ENCODE measurements around the gene EVPL.
A peak's percentile ranks its signal among the peaks of the same experiment; 100 is the strongest.

Gene EVPL

GRCh38 chr17:76003915-76004314 is 23.2 kb downstream of the EVPL start:
- H3K4me3 ChIP-seq (ENCODE audit: low read length, poor library complexity, severe bottlenecking): no peak overlapping the region
- H3K4me2 ChIP-seq (ENCODE audit: low read depth, low read length, poor library complexity, severe bottlenecking): no peak overlapping the region

GRCh38 chr17:76002100-76002499 is 25.0 kb downstream of the EVPL start:
- H3K4me1 ChIP-seq (ENCODE audit: insufficient read depth, low read length, poor library complexity, severe bottlenecking): peaks cover 37% of the 10 kb centered on the region
- no peak overlapping the region for H3K9ac ChIP-seq (ENCODE audit: low read depth, low read length, poor library complexity, severe bottlenecking)

More at GRCh38 chr17:76003915-76004314, 23.2 kb downstream of the EVPL start:
- TF ChIP-seq EZH2phosphoT487 (IDR thresholded peaks at IDR 0.05; ENCODE audit: borderline replicate concordance) (no peak), CTCF (conservative IDR thresholded peaks at IDR 0.05; ENCODE audit: low read length) (no peak)
- H3K9me2 ChIP-seq (replicated peaks; ENCODE audit: low read depth, low read length): no peaks in the 10 kb centered on the region
- no peaks in the 10 kb centered on the region for H3K27me3 ChIP-seq (ENCODE audit: insufficient read depth, low read length, poor library complexity, severe bottlenecking)
- H2AFZ ChIP-seq (ENCODE audit: low read length): no peak overlapping the region
- no peaks in the 10 kb centered on the region for H3F3A ChIP-seq (ENCODE audit: low read depth)
- H3K4me1 ChIP-seq (ENCODE audit: insufficient read depth, low read length, poor library complexity, severe bottlenecking): peaks cover 19% of the 10 kb centered on the region
- H4K20me1 ChIP-seq (ENCODE audit: insufficient read depth, low read length, poor library complexity, severe bottlenecking): no peaks in the 10 kb centered on the region
- peaks cover 13% of the 10 kb centered on the region; the same call in 1 of the 2 replicates for H3K36me3 ChIP-seq (ENCODE audit: insufficient read depth, low read length)
- H3K9ac ChIP-seq (ENCODE audit: low read depth, low read length, poor library complexity, severe bottlenecking): no peak overlapping the region
- H3K9me3 ChIP-seq (ENCODE audit: insufficient read depth, low read depth, low read length): no peaks in the 10 kb centered on the region
- H3K79me2 ChIP-seq (ENCODE audit: insufficient read depth, low read length): no peaks in the 10 kb centered on the region

GRCh38 chr17:76000755-76001521 is 26.2 kb downstream of the EVPL start, which contains the start of gene CDK3:
CDK3 (plus strand) TSS chr17:76000855; CDS start chr17:76001426, 571 bp downstream.
- no peaks in the 10 kb centered on the region for H3K79me2 ChIP-seq (ENCODE audit: insufficient read depth, low read length)
- no peak within 1 kb of the TSS for H3K4me3 ChIP-seq (ENCODE audit: low read length, poor library complexity, severe bottlenecking)
- no peaks in the 10 kb centered on the region for H4K20me1 ChIP-seq (ENCODE audit: insufficient read depth, low read length, poor library complexity, severe bottlenecking)
- H3K4me2 ChIP-seq (ENCODE audit: low read depth, low read length, poor library complexity, severe bottlenecking): no peak within 1 kb of the TSS
- H3K36me3 ChIP-seq (ENCODE audit: insufficient read depth, low read length): peaks cover 14% of the 10 kb centered on the region; the same call in 1 of the 2 replicates
- peak; percentile 9; the same call in 1 of the 2 replicates for TF ChIP-seq CTCF (conservative IDR thresholded peaks at IDR 0.05; ENCODE audit: low read length)
- no peak for TF ChIP-seq EZH2phosphoT487 (IDR thresholded peaks at IDR 0.05; ENCODE audit: borderline replicate concordance)
- H3K9me3 ChIP-seq (ENCODE audit: insufficient read depth, low read depth, low read length): no peaks in the 10 kb centered on the region
- peaks cover 45% of the 10 kb centered on the region for H3K4me1 ChIP-seq (ENCODE audit: insufficient read depth, low read length, poor library complexity, severe bottlenecking)
- H3K9ac ChIP-seq (ENCODE audit: low read depth, low read length, poor library complexity, severe bottlenecking): peak within 1 kb of the TSS; percentile 49
- H3F3A ChIP-seq (ENCODE audit: low read depth): peaks cover 12% of the 10 kb centered on the region
- no peaks in the 10 kb centered on the region for H3K9me2 ChIP-seq (replicated peaks; ENCODE audit: low read depth, low read length)
- H2AFZ ChIP-seq (ENCODE audit: low read length): no peak within 1 kb of the TSS
- no peaks in the 10 kb centered on the region for H3K27me3 ChIP-seq (ENCODE audit: insufficient read depth, low read length, poor library complexity, severe bottlenecking)

More at GRCh38 chr17:76002100-76002499, 25.0 kb downstream of the EVPL start:
- no peaks in the 10 kb centered on the region for H3K27me3 ChIP-seq (ENCODE audit: insufficient read depth, low read length, poor library complexity, severe bottlenecking)
- TF ChIP-seq EZH2phosphoT487 (IDR thresholded peaks at IDR 0.05; ENCODE audit: borderline replicate concordance) (no peak), CTCF (conservative IDR thresholded peaks at IDR 0.05; ENCODE audit: low read length) (no peak)
- H3K4me3 ChIP-seq (ENCODE audit: low read length, poor library complexity, severe bottlenecking): no peak overlapping the region
- no peaks in the 10 kb centered on the region for H3K9me3 ChIP-seq (ENCODE audit: insufficient read depth, low read depth, low read length)
- peaks cover 7% of the 10 kb centered on the region for H3F3A ChIP-seq (ENCODE audit: low read depth)
- H2AFZ ChIP-seq (ENCODE audit: low read length): no peak overlapping the region
- H3K9me2 ChIP-seq (replicated peaks; ENCODE audit: low read depth, low read length): no peaks in the 10 kb centered on the region
- H4K20me1 ChIP-seq (ENCODE audit: insufficient read depth, low read length, poor library complexity, severe bottlenecking): no peaks in the 10 kb centered on the region
- no peaks in the 10 kb centered on the region for H3K79me2 ChIP-seq (ENCODE audit: insufficient read depth, low read length)
- peaks cover 13% of the 10 kb centered on the region; the same call in 1 of the 2 replicates for H3K36me3 ChIP-seq (ENCODE audit: insufficient read depth, low read length)
- H3K4me2 ChIP-seq (ENCODE audit: low read depth, low read length, poor library complexity, severe bottlenecking): no peak overlapping the region
